ENCODE results near the gene BTLA. TPM values are rescaled to one million over a fixed set of nuclear protein-coding genes. Genes with fewer than 3 reads are reported as not detected.

BTLA gene
- total and polyA plus RNA-seq, 2 of the 8 experiments (the other 6 are each of a cell fraction or from before 2014, with no cell fraction given): not detected

DNA sequence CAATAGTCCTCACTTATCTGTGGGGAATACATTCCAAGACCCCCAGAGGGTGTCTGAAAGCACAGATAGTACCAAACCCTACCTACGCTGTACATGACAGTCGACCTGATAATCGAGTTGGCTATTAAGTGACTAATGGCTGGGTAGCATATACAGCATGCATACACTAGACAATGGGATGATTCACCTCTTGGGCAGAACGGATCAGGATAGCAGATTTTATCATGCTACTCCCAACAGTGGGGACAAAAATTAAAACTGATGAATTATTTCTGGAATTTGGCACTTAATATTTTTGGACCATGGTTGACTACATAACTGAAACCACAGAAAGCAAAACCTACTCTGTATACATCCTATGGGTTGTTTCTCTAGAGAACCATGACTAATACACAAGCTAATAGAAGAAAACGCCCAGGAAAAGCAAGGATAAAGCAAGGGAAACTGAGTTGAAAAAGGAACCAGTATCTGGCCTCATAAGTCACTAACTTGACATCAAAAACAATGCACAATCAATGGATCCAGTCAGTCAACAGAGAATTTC is 47.0 kb upstream of the BTLA start (continued):
- TF ChIP-seq SIN3A (conservative IDR thresholded peaks at IDR 0.05 in 1 of 2, IDR thresholded peaks at IDR 0.05 in 1 of 2; ENCODE audit: low read depth in 1 of 2, low read length in 2 of 2) (no peak), RAD21 (IDR thresholded peaks at IDR 0.05 in 1 of 2, conservative IDR thresholded peaks at IDR 0.05 in 1 of 2; ENCODE audit: low read depth in 2 of 2, low read length in 2 of 2) (no peak)

All from H1 (cell line).